GM12875 (cell line): ENCODE measurements around the gene RETN.

Experiments
- H3K4me3 ChIP-seq: one replicate; pipeline ENCODE4 v1.5.1; 2011; ENCODE audit warnings: low read depth, low read length, control low read depth
- CTCF ChIP-seq: IDR thresholded peaks from 2 replicates; pipeline ENCODE4 v1.5.1; 2011; ENCODE audit warnings: low read depth, mild to moderate bottlenecking, control low read depth, inconsistent platforms, low read length, moderate library complexity, borderline replicate concordance; ENCODE audit not compliant: insufficient read depth

RETN gene

GRCh38 chr19:7676376-7676775, 7.5 kb downstream of the RETN start:
- peak overlapping the region; percentile 39 for H3K4me3 ChIP-seq
- TF ChIP-seq CTCF = no peak

GRCh38 chr19:7676854-7677253, 8.0 kb downstream of the RETN start, which contains the start of gene MCEMP1:
Gene MCEMP1, plus strand, starts transcription at chr19:7677090. Its CDS starts 31 bp downstream, at chr19:7677121.
- no peak for TF ChIP-seq CTCF
- H3K4me3 ChIP-seq = peak within 1 kb of the TSS; percentile 39

GRCh38 chr19:7677669-7678311, 8.9 kb downstream of the RETN start:
- no peak for TF ChIP-seq CTCF
- no peak overlapping the region for H3K4me3 ChIP-seq

GRCh38 chr19:7678971-7679751, 10.3 kb downstream of the RETN start:
- peak; percentile 71; the same call in 1 of the 2 replicates for TF ChIP-seq CTCF
- H3K4me3 ChIP-seq = no peak overlapping the region

GRCh38 chr19:7679771-7680605, 11.1 kb downstream of the RETN start:
- no peak for TF ChIP-seq CTCF
- H3K4me3 ChIP-seq = peak overlapping the region; percentile 99

GRCh38 chr19:7680606-7681339, 11.9 kb downstream of the RETN start, which contains the start of gene TRAPPC5:
Gene TRAPPC5, plus strand, starts transcription at chr19:7680833. Its CDS starts 1,421 bp downstream, at chr19:7682254.
- H3K4me3 ChIP-seq = peak within 1 kb of the TSS; percentile 99
- peak; percentile 98 for TF ChIP-seq CTCF
